GM12872 (cell line): ENCODE data around the gene N4BP3.

Experiments
- TF ChIP-seq, protein P1 (sequence below): IDR thresholded peaks from 3 replicates; pipeline ENCODE4 v1.5.1; 2011; ENCODE audit warnings: low read depth, mild to moderate bottlenecking, low read length, moderate library complexity; ENCODE audit not compliant: insufficient read depth

N4BP3 gene

DNA sequence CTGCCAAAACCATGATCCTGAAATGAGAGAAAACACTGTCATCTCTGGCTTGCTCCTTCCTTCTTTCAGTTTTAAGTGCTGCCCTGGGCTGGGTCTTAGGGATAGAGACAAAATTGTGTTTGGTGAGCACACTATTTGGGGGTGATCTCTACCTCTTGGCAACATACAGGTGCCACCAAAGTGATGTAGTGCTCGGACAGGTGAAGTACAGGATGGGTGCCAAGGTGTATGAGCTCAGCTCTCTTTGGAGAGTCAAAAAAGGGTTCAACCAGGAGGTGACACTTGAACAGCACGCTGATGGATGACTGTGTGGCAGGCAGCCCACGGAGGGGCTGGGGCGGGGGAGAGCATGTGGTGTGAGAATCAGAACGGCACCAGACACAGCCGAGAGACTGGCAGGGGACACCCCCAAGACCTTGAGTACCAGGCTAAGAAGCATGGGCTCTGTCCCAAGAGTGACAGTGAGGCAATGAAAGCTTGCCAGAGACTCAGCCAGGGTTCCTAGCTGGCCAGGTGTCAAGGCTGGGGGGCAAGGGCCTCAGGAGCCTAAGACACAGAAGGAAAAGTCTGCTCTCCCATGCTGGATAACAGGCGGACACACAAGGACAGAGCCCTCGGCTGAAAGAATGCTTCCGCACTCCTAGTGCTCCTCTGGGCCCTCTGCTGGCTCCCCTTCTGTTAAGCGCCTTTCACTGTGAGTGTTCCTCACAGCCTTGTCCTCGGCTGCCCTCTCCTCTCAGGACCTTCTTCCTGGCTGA lies 37.8 kb downstream of the N4BP3 start:
- TF ChIP-seq, protein P1, sequence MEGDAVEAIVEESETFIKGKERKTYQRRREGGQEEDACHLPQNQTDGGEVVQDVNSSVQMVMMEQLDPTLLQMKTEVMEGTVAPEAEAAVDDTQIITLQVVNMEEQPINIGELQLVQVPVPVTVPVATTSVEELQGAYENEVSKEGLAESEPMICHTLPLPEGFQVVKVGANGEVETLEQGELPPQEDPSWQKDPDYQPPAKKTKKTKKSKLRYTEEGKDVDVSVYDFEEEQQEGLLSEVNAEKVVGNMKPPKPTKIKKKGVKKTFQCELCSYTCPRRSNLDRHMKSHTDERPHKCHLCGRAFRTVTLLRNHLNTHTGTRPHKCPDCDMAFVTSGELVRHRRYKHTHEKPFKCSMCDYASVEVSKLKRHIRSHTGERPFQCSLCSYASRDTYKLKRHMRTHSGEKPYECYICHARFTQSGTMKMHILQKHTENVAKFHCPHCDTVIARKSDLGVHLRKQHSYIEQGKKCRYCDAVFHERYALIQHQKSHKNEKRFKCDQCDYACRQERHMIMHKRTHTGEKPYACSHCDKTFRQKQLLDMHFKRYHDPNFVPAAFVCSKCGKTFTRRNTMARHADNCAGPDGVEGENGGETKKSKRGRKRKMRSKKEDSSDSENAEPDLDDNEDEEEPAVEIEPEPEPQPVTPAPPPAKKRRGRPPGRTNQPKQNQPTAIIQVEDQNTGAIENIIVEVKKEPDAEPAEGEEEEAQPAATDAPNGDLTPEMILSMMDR: no peak

DNA sequence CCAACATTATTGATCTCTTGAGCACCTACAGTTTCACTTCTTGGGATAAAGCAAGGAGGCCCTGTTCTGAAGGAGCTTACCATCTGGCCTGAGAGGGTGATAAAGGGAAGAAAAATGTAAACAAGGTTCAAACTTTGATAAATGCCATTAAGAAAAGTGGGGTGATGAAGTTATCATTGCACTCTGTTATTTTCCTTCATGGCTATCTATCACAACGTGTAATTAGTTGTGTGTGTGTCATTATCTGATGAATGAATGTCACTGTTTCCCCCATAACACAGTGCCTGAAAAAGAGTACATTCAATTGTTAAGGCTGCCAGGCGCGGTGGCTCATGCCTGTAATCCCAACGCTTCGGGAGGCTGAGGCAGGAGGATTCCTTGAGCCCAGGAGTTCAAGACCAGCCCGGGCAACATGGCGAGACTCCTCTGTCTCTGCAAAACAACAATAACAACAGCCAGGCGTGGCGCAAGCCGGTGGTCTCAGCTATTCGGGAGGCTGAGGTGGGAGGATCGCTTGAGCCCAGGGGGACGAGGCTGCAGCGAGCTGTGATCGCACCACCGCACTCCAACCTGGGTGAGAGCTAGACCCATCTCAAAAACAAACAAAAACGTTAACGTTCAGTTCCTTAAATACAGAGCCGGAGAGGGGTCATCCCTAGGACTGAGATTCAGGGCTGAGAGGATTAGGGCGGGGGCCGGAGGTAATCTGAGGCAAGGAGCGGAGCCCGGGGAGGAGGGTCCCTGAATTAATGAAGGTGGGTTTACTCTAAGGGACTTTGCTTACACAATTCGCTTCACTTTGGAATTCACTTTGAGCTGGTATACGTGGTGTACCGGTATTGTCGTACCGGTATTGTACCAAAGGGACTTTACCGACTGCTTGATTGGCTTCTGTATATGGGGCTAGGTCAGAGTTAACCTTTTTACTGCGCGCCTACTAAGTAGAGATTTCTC lies 39.4 kb downstream of the N4BP3 start:
- TF ChIP-seq, protein P1: no peak

DNA sequence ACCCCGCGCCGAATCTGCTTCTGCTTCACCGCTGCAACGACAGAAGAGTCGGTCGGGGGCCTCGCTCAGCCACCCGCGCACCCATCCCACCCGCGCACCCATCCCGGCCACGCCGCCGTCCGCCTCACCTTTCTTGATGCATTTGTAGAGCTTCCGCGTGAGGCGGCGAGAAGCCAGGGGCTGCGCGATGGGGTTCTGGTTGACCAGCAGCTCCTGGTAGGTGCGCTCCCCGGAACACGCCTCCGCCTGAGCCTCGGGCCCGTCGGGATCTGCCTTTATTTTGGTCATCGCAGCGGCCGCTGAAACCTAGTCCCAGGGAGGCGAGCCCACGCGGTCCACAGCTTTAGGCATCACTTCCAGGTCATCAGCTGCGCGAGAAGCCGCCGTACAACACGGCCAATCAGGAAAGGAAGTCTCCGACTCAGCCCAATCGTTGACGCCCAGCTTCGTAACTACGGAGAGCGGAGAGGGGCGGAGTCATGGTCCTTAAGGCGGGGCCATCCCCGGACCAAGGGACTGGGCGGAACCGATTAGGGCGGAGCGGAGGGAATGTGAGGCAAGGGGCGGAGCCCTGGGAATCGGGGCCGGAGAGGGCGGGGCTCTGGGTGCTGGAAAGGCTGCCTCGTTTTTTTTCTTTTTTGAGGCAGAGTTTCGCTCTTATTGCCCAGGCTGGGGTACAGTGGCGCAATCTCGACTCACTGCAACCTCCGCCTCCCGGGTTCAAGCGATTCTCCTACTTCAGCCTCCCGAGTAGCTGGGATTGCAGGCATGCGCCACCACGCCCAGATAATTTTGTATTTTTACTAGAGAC lies 40.4 kb downstream of the N4BP3 start, which contains the start of gene NHP2:
Gene NHP2, minus strand, starts transcription at position 356 of the 811 bp plus-strand sequence. Its CDS starts 68 bp downstream, at position 288.
- TF ChIP-seq, protein P1: no peak

DNA sequence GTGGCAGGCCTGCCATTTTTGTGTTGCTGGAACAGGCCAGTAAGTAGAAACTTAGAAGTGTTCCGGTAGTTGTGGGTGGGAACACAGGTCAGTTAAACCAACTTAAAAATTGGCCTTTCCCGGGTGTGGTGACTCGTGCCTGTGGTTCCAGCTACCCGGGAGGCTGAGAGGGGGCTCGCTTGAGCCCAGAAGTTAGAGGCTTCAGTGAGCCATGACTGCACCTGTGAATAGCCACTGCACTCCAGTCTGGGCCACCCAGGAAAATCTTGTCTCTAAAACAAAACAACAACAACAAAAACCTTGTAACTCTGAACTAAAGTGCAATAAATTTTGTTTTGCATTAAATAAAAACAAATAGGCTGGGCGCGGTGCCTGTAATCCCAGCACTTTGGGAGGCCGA lies 41.7 kb downstream of the N4BP3 start:
- TF ChIP-seq, protein P1: no peak

DNA sequence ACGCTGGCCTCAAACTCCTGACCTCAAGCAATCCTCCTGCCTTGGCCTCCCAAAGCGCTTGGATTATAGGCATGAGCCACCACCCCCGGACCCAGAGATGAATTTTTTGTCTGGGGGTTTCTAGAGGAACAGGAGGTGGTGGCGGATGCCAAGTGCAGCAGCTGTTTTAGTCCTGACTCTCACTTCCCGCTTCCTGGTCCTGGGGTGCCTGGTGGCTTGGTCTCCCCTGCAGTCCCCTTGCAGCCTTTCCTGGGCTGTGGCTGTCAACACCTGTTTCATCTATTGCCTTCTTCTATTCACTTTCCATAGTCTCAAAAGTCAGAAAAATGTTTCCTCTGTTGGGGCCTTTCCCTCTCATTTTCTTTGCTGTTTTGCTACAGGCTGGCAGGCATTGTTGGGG lies 46.8 kb downstream of the N4BP3 start:
- TF ChIP-seq, protein P1: no peak

DNA sequence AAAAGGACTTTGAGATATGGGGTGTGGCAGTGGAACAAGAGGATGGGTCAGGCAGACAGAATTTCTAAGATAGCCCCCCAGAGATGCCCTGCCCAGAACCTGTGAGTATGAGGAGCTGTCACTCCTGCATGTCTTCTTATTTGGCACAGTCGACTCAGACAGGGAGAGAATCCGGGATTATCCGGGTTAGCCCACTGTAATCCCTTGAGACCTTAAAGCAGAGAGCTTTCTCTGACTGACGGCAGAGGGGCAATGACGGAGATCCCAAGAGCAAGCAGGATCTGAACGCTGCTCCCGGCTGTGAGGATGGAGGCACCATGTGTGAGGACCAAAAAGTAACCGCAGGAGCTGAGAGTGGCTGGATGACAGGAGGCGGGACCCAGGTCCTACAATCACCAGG lies 49.1 kb downstream of the N4BP3 start:
- TF ChIP-seq, protein P1: no peak
